BE2C (cell line): ENCODE measurements around the gene TEAD3.
A peak's percentile ranks its signal among the peaks of the same experiment; 100 is the strongest.

Source experiments
- DNase-seq: peaks from one replicate; pipeline ENCODE4 v3.0.0-alpha.2; 2020
- H3K27me3 ChIP-seq: fragments of 250-450 bp; sonication (Bioruptor Pico); 2 replicates; pipeline ENCODE4 v1.5.1; 2020; ENCODE audit warnings: mild to moderate bottlenecking
- H3K36me3 ChIP-seq: fragments of 250-450 bp; sonication (Bioruptor Pico); 2 replicates; pipeline ENCODE4 v1.5.1; 2020; ENCODE audit warnings: mild to moderate bottlenecking
- H3K4me1 ChIP-seq: fragments of 250-450 bp; sonication (Bioruptor Pico); 2 replicates; pipeline ENCODE4 v1.5.1; 2020
- H3K4me3 ChIP-seq: 2 replicates; pipeline ENCODE4 v1.5.1; 2011; ENCODE audit warnings: low read depth, low read length
- H3K9me3 ChIP-seq: fragments of 250-450 bp; sonication (Bioruptor Pico); 2 replicates; pipeline ENCODE4 v1.5.1; 2020
- TF ChIP-seq, protein P1 (sequence below): IDR thresholded peaks from 2 replicates; pipeline ENCODE4 v1.5.1; 2012; ENCODE audit warnings: mild to moderate bottlenecking, low read depth, low read length

The TEAD3 gene

DNA sequence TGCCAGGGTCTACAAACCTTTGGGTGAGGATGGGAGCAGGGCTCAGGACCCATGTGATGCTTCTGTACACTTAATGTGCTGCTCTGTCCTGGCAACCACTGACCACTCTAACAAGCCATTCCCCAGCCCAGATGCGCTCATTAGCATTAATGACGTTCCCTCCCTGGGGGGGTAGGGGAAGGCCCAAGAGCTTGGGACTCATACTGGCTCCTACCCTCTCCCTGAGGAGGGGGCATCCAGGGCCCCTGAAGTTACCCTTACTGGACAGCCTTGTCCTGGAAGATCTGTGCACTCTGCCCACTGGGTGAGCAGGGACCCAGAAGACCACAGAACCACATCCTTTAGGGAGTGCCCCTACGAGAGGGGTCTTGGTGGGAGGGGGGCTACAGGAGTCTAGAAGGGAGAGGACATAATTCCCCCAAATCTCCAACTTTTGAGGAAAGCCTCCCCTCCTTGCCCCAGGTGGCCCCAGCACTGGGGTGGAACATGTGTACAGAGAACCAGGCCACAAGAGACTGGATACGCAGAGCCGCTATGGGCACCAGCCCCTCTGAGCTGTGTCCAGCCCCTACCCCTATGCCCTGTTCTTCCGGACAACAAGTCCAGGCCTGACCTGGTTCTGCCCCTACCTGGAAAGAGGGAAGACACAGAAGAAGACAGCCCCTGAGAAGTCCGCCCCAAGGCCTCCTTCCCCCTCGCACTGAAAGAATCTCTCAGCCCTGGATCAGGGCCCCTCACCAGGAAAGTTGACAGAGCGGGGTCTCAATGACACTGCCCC lies 1.4 kb downstream of the TEAD3 start:
- Histone ChIP-seq H3K27me3 (no peaks in the 10 kb centered on the region), H3K4me3 (peak overlapping the region; percentile 60; the same call in 1 of the 2 replicates), H3K9me3 (no peaks in the 10 kb centered on the region), H3K4me1 (peaks cover 35% of the 10 kb centered on the region), H3K36me3 (no peaks in the 10 kb centered on the region)
- TF ChIP-seq, protein P1, sequence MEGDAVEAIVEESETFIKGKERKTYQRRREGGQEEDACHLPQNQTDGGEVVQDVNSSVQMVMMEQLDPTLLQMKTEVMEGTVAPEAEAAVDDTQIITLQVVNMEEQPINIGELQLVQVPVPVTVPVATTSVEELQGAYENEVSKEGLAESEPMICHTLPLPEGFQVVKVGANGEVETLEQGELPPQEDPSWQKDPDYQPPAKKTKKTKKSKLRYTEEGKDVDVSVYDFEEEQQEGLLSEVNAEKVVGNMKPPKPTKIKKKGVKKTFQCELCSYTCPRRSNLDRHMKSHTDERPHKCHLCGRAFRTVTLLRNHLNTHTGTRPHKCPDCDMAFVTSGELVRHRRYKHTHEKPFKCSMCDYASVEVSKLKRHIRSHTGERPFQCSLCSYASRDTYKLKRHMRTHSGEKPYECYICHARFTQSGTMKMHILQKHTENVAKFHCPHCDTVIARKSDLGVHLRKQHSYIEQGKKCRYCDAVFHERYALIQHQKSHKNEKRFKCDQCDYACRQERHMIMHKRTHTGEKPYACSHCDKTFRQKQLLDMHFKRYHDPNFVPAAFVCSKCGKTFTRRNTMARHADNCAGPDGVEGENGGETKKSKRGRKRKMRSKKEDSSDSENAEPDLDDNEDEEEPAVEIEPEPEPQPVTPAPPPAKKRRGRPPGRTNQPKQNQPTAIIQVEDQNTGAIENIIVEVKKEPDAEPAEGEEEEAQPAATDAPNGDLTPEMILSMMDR = no peak
- no peak for DNase-seq

DNA sequence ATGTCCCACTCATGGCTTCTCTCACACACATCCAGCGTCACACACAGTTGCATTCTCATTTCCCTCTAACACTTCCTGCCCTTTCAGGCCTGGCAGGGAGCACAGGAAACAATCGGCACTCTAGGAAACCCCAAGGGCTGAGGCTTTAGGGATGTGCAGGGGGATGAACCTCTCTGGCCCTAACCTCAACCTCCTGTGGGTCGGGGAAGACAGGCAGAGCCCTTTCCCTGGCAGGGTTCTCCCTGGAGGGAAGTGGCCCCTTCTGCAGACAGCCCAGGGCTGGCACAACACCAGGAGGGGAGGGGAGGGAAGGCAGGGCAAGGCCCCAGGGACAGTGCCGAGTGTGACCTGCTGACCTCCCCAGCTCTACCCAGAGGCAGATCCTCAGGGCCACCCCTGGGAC lies 2.7 kb downstream of the TEAD3 start:
- H3K36me3 ChIP-seq = no peaks in the 10 kb centered on the region
- H3K9me3 ChIP-seq = no peaks in the 10 kb centered on the region
- peaks cover 37% of the 10 kb centered on the region for H3K4me1 ChIP-seq
- no peak for DNase-seq
- TF ChIP-seq, protein P1 = no peak
- H3K4me3 ChIP-seq = no peak overlapping the region
- no peaks in the 10 kb centered on the region for H3K27me3 ChIP-seq

DNA sequence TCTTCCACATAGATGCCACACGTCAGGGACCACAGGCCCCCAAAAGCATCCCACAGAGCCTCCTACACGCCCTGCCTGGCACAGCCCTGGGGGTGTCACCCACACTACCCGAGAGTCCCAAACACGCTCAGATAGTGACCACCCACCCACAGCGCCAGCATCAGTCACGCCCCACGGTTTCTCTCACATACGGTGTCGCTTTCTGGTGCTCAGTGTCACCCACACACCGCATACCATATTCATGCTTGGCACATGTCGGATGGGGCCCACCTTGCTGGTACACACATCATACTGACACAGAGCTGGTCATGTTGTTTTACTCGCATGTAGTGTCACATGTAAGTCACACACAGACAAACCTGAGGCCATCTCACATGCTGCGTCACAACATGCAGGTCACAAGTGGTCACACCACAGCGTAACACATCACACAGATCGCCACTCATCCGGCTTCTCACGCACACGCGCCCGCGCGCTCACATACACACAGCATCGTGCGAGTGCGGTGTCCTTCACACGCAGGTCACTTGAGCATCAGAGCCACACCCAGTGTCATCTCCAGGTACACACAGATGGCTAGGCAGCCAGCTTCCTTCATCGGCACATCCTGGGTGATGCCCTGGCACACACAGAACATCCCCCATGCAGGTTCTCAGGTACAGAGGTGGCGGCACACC lies 3.4 kb downstream of the TEAD3 start:
- Histone ChIP-seq H3K36me3 (no peaks in the 10 kb centered on the region), H3K4me3 (no peak overlapping the region), H3K9me3 (no peaks in the 10 kb centered on the region), H3K4me1 (peaks cover 37% of the 10 kb centered on the region), H3K27me3 (no peaks in the 10 kb centered on the region)
- no peak for DNase-seq
- TF ChIP-seq, protein P1 = no peak

DNA sequence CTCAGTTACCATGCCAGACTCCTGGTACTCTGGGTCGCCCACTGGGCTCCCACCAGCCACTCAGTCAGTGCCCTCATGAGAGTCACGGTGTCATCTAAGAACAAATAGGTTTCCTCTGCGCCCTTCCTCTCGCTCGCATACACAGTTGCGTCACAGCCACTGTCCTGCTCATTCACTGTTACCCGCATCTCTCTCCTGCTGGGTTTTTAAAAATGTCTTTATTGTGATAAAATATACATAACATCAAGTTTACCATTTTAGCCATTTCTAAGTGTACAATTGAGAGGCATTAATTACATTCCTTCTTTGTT lies 4.0 kb downstream of the TEAD3 start:
- TF ChIP-seq, protein P1 = no peak
- DNase-seq = no peak
- H3K9me3 ChIP-seq = no peaks in the 10 kb centered on the region
- H3K36me3 ChIP-seq = no peaks in the 10 kb centered on the region
- H3K27me3 ChIP-seq = no peaks in the 10 kb centered on the region
- H3K4me3 ChIP-seq = no peak overlapping the region
- peaks cover 42% of the 10 kb centered on the region for H3K4me1 ChIP-seq

DNA sequence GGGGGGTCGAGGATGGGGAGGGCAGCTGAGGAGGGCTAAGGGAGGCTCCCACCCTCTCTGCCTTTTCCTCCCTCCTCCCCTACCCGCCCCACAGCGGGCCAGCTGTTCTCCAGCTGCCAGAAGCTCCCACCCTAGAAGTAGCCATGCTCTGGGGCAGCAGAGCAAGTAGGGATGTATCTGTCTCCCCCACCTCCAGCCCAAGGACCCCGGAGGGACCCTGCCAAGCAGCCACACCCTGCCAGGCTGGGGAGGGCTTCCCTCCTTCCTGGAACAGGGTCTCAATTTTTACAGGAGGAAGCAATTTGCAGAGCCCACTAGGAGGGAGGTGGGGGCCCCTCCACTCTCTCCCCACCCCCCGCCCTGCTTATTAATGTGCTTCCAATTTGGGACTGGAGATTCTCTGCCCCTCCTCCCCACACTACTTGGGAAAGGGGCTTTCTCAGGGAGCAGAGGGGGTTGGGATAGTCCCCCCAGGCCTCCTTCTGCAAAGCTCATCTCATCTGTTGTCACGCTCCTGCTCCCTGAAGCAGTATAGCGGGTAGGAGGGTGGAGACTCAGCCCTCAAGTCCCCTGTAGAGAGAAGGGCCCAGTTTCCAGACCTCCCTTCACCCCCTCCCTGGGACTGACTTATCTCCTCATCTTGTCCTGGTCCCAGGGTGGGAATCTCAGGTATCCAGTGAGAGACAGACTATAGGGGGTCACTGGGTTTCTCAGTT lies 4.5 kb downstream of the TEAD3 start:
- DNase-seq = no peak
- H3K36me3 ChIP-seq = no peaks in the 10 kb centered on the region
- H3K9me3 ChIP-seq = no peaks in the 10 kb centered on the region
- no peaks in the 10 kb centered on the region for H3K27me3 ChIP-seq
- no peak overlapping the region for H3K4me3 ChIP-seq
- TF ChIP-seq, protein P1 = no peak
- peaks cover 44% of the 10 kb centered on the region for H3K4me1 ChIP-seq
